H9 (cell line): ENCODE results near the gene MYO1E. TPM values are rescaled to one million over a fixed set of nuclear protein-coding genes. Genes with fewer than 3 reads are reported as not detected.

Experiments
- DNase-seq: peaks from one replicate; pipeline ENCODE4 v3.0.0-alpha.2; 2017
- H2AFZ ChIP-seq: one replicate; pipeline ENCODE4 v1.6.1; 2013; ENCODE audit warnings: mild to moderate bottlenecking, low read length, control low read depth, moderate library complexity
- H2AK5ac ChIP-seq: 2 replicates; pipeline ENCODE4 v1.6.1; 2013; ENCODE audit warnings: low read length, control low read depth, mixed read lengths; ENCODE audit not compliant: insufficient read length
- H2BK120ac ChIP-seq: one replicate; pipeline ENCODE4 v1.6.1; 2013; ENCODE audit warnings: low read depth, mild to moderate bottlenecking, low read length, control low read depth, inconsistent platforms; ENCODE audit not compliant: poor library complexity, severe bottlenecking
- H2BK12ac ChIP-seq: 2 replicates; pipeline ENCODE4 v1.6.1; 2013; ENCODE audit warnings: low read length, control low read depth, mixed read lengths, low read depth; ENCODE audit not compliant: insufficient read length
- H2BK15ac ChIP-seq: 2 replicates; pipeline ENCODE4 v1.6.1; 2013; ENCODE audit warnings: low read depth, low read length, control low read depth
- H2BK20ac ChIP-seq: one replicate; pipeline ENCODE4 v1.6.1; 2013; ENCODE audit warnings: low read depth, mild to moderate bottlenecking, low read length, control low read depth, inconsistent platforms; ENCODE audit not compliant: poor library complexity, severe bottlenecking
- H2BK5ac ChIP-seq: 2 replicates; pipeline ENCODE4 v1.6.1; 2013; ENCODE audit warnings: low read length, control low read depth, mixed read lengths; ENCODE audit not compliant: insufficient read length
- H3K14ac ChIP-seq: 2 replicates; pipeline ENCODE4 v1.6.1; 2013; ENCODE audit warnings: low read length, control low read depth; ENCODE audit not compliant: insufficient read depth
- H3K18ac ChIP-seq: 2 replicates; pipeline ENCODE4 v1.6.1; 2013; ENCODE audit warnings: low read depth, mild to moderate bottlenecking, mixed read lengths, low read length, control low read depth; ENCODE audit not compliant: insufficient read length
- H3K23ac ChIP-seq: 2 replicates; pipeline ENCODE4 v1.6.1; 2013; ENCODE audit warnings: low read length, control low read depth, mixed read lengths, low read depth; ENCODE audit not compliant: insufficient read length
- H3K23me2 ChIP-seq: 2 replicates; pipeline ENCODE4 v1.6.1; 2013; ENCODE audit warnings: low read depth, mild to moderate bottlenecking, mixed read lengths, low read length, control low read depth; ENCODE audit not compliant: insufficient read length, poor library complexity, severe bottlenecking
- H3K27ac ChIP-seq: 2 replicates; pipeline ENCODE4 v1.5.1; 2013; ENCODE audit warnings: low read length, control low read depth, mixed read lengths, low read depth; ENCODE audit not compliant: insufficient read length
- H3K27me3 ChIP-seq: 2 replicates; pipeline ENCODE4 v1.6.1; 2013; ENCODE audit warnings: low read length, control low read depth, inconsistent platforms; ENCODE audit not compliant: insufficient read depth
- H3K4ac ChIP-seq: 2 replicates; pipeline ENCODE4 v1.6.1; 2013; ENCODE audit warnings: low read depth, mild to moderate bottlenecking, control low read depth, inconsistent platforms, low read length, moderate library complexity
- H3K4me1 ChIP-seq: 2 replicates; pipeline ENCODE4 v1.6.1; 2013; ENCODE audit warnings: low read length, control low read depth, inconsistent platforms; ENCODE audit not compliant: insufficient read depth
- H3K4me2 ChIP-seq: 2 replicates; pipeline ENCODE4 v1.6.1; 2013; ENCODE audit warnings: low read length, control low read depth, mixed read lengths; ENCODE audit not compliant: insufficient read length, insufficient read depth
- H3K56ac ChIP-seq: 2 replicates; pipeline ENCODE4 v1.6.1; 2013; ENCODE audit warnings: low read depth, mild to moderate bottlenecking, mixed read lengths, low read length, control low read depth; ENCODE audit not compliant: insufficient read length
- H3K79me1 ChIP-seq: 2 replicates; pipeline ENCODE4 v1.6.1; 2013; ENCODE audit warnings: low read depth, mild to moderate bottlenecking, moderate library complexity, low read length, control low read depth, inconsistent platforms; ENCODE audit not compliant: insufficient read depth, poor library complexity, severe bottlenecking
- H3K79me2 ChIP-seq: 2 replicates; pipeline ENCODE4 v1.6.1; 2013; ENCODE audit warnings: low read length, control low read depth, inconsistent platforms; ENCODE audit not compliant: insufficient read depth
- H3K9ac ChIP-seq: 2 replicates; pipeline ENCODE4 v1.6.1; 2013; ENCODE audit warnings: low read length, control low read depth, mixed read lengths; ENCODE audit not compliant: insufficient read length; ENCODE audit errors: extremely low read depth
- H3K9me3 ChIP-seq: one replicate; pipeline ENCODE4 v1.6.1; 2013; ENCODE audit warnings: low read depth, low read length, inconsistent platforms; ENCODE audit not compliant: control insufficient read depth
- H3T11ph ChIP-seq: one replicate; pipeline ENCODE4 v1.6.1; 2013; ENCODE audit warnings: mild to moderate bottlenecking, low read length, control low read depth, inconsistent platforms
- H4K20me1 ChIP-seq: one replicate; pipeline ENCODE4 v1.6.1; 2013; ENCODE audit not compliant: control insufficient read depth, insufficient read length, insufficient read depth
- H4K5ac ChIP-seq: 2 replicates; pipeline ENCODE4 v1.6.1; 2013; ENCODE audit warnings: low read depth, mild to moderate bottlenecking, mixed read lengths, low read length, control low read depth; ENCODE audit not compliant: insufficient read length
- H4K8ac ChIP-seq: replicated peaks from 2 replicates; pipeline ENCODE4 v1.6.1; 2013; ENCODE audit warnings: low read length, control low read depth, mixed read lengths, low read depth; ENCODE audit not compliant: insufficient read length
- H4K91ac ChIP-seq: 2 replicates; pipeline ENCODE4 v1.6.1; 2013; ENCODE audit warnings: low read depth, mild to moderate bottlenecking, moderate library complexity, mixed read lengths, low read length, control low read depth; ENCODE audit not compliant: insufficient read length
- H3K27ac Mint-ChIP-seq, 3 experiments: 2 replicates in 2 of 3; 3 replicates in 1 of 3; pipeline ENCODE4 v1.8.0; 2020 to 2021; ENCODE audit warnings: mixed read lengths in 3 of 3, mild to moderate bottlenecking in 1 of 3, moderate library complexity in 1 of 3
- H3K27me3 Mint-ChIP-seq: 2 replicates; pipeline ENCODE4 v1.8.0; 2021; ENCODE audit warnings: low read depth, mild to moderate bottlenecking, moderate library complexity, mixed read lengths
- H3K36me3 Mint-ChIP-seq, 3 experiments: 2 replicates in 2 of 3; 3 replicates in 1 of 3; pipeline ENCODE4 v1.8.0; 2020 to 2021; ENCODE audit warnings: low read depth in 3 of 3, mixed read lengths in 3 of 3; ENCODE audit not compliant: insufficient read depth in 1 of 3
- H3K4me1 Mint-ChIP-seq, 2 experiments: 2 replicates each; pipeline ENCODE4 v1.8.0; 2020; ENCODE audit warnings: mixed read lengths in 2 of 2
- H3K4me3 Mint-ChIP-seq, 2 experiments: 2 replicates in 1 of 2; 3 replicates in 1 of 2; pipeline ENCODE4 v1.8.0; 2020 to 2021; ENCODE audit warnings: mild to moderate bottlenecking in 2 of 2, mixed read lengths in 2 of 2, moderate library complexity in 1 of 2
- H3K9me3 Mint-ChIP-seq, 2 experiments: 2 replicates in 1 of 2; 3 replicates in 1 of 2; pipeline ENCODE4 v1.8.0; 2020; ENCODE audit warnings: mild to moderate bottlenecking in 2 of 2, mixed read lengths in 2 of 2, moderate library complexity in 1 of 2
- CTCF ChIP-seq: fragments of 200-600 bp; sonication (generic); conservative IDR thresholded peaks from 3 replicates; pipeline ENCODE4 v1.8.0; 2021; ENCODE audit warnings: antibody characterized with exemption, mild to moderate bottlenecking
- WGBS: extraction: QIAGEN DNeasy Blood & Tissue Kit; methylation state at CpG from one replicate; pipeline ENCODE4 v1.1.7; 2013; ENCODE audit warnings: missing lambda C conversion rate, low lambda C conversion rate, mixed read lengths; ENCODE audit not compliant: insufficient read length; ENCODE audit errors: extremely low coverage; 5-methylcytosine and 5-hydroxymethylcytosine counted together
- total RNA-seq: library from RNA; stranded (reverse); gene quantifications from 2 replicates; pipeline ENCODE4 v1.2.1, GENCODE V29; 2021

The MYO1E gene
- total RNA-seq, 1 experiment from 2014 or later, result 235 TPM

- H3K27me3 ChIP-seq, result no peaks in the 10 kb centered on the region
- no peaks in the 10 kb centered on the region for H4K20me1 ChIP-seq
- H2AFZ ChIP-seq, result no peak overlapping the region
- H3K9me3 Mint-ChIP-seq, result no peaks in the 10 kb centered on the region
- H3K18ac ChIP-seq, result no peak overlapping the region
- no peak for DNase-seq
- H3K27ac ChIP-seq, result no peak overlapping the region
- H4K5ac ChIP-seq, result no peak overlapping the region
- no peak overlapping the region for H2BK12ac ChIP-seq
- H3K4ac ChIP-seq, result no peak overlapping the region
- H3K36me3 Mint-ChIP-seq, result peaks cover 2 to 16% (median 16%) of the 10 kb centered on the region in 3 experiments
- H2BK5ac ChIP-seq, result no peak overlapping the region
- no peak overlapping the region for H3K4me2 ChIP-seq
- no peak overlapping the region for H4K91ac ChIP-seq
- H2AK5ac ChIP-seq, result no peak overlapping the region
- H2BK120ac ChIP-seq, result no peak overlapping the region
- no peak overlapping the region for H3K4me3 Mint-ChIP-seq
- WGBS, result no CpG with 5 or more reads among the region's 8 CpGs
- H3K14ac ChIP-seq, result no peak overlapping the region
- TF ChIP-seq CTCF, result no peak
- no peak overlapping the region for H2BK15ac ChIP-seq
- no peaks in the 10 kb centered on the region for H3K23me2 ChIP-seq
- H3K9ac ChIP-seq, result no peak overlapping the region
- no peaks in the 10 kb centered on the region for H3K27me3 Mint-ChIP-seq
- H3K56ac ChIP-seq, result no peak overlapping the region
- no peak overlapping the region for H3K23ac ChIP-seq
- no peak overlapping the region for H3K27ac Mint-ChIP-seq
- peaks cover 3% of the 10 kb centered on the region; the same call in 1 of the 2 replicates for H3K4me1 ChIP-seq
- no peaks in the 10 kb centered on the region for H3K79me1 ChIP-seq
- H3K9me3 ChIP-seq, result no peaks in the 10 kb centered on the region
- no peak overlapping the region for H3T11ph ChIP-seq
- no peak overlapping the region for H4K8ac ChIP-seq
- H3K79me2 ChIP-seq, result no peaks in the 10 kb centered on the region
- peaks cover 17 to 20% of the 10 kb centered on the region in 2 experiments for H3K4me1 Mint-ChIP-seq
- no peak overlapping the region for H2BK20ac ChIP-seq
These were observed 135.4 kb downstream of the MYO1E start for GRCh38 chr15:59237119-59237855.
